CD8-positive, alpha-beta memory T cell (primary cell): ENCODE measurements around the gene CHRNA4. TPM values are rescaled to one million over a fixed set of nuclear protein-coding genes. Genes with fewer than 3 reads are reported as not detected.

Source experiments
- CTCF ChIA-PET: fragments of 350-600 bp; sonication (Branson Sonifier 250); formaldehyde crosslinking; loops from one replicate; lab custom pipeline; 2021; ENCODE audit warnings: antibody characterized with exemption; lab: Charles Lee
- POLR2A ChIA-PET: fragments of 350-600 bp; sonication (Branson Sonifier 250); formaldehyde crosslinking; loops from one replicate; lab custom pipeline; 2021; ENCODE audit warnings: antibody characterized with exemption; lab: Charles Lee
- DNase-seq, 5 donors: peaks; one replicate each; pipeline versions ENCODE4 v3.0.0 to v3.0.0-alpha.2; 2020 to 2022; ENCODE audit warnings: mixed read lengths in 1 of 5
- H3K27ac ChIP-seq: one replicate; pipeline ENCODE4 v1.7.0; 2013; ENCODE audit warnings: low read depth, mild to moderate bottlenecking, low read length, moderate library complexity
- H3K27me3 ChIP-seq: 2 replicates; pipeline ENCODE4 v1.7.0; 2013; ENCODE audit warnings: low read length, mild to moderate bottlenecking; ENCODE audit not compliant: insufficient read depth, poor library complexity, severe bottlenecking
- H3K36me3 ChIP-seq: 2 replicates; pipeline ENCODE4 v1.7.0; 2013; ENCODE audit warnings: mild to moderate bottlenecking, low read length, moderate library complexity; ENCODE audit not compliant: insufficient read depth
- H3K4me1 ChIP-seq: 2 replicates; pipeline ENCODE4 v1.7.0; 2013; ENCODE audit warnings: mild to moderate bottlenecking, low read length, moderate library complexity; ENCODE audit not compliant: insufficient read depth
- H3K4me3 ChIP-seq: 2 replicates; pipeline ENCODE4 v1.7.0; 2013; ENCODE audit warnings: mild to moderate bottlenecking, low read length
- H3K9me3 ChIP-seq: 2 replicates; pipeline ENCODE4 v1.7.0; 2013; ENCODE audit warnings: mild to moderate bottlenecking, low read length
- H3K27ac Mint-ChIP-seq, 8 donors: one replicate each; pipeline ENCODE4 v1.8.0; 2020 to 2021; ENCODE audit warnings: mixed read lengths in 8 of 8, mild to moderate bottlenecking in 6 of 8, inconsistent platforms in 3 of 8, moderate library complexity in 3 of 8
- H3K27me3 Mint-ChIP-seq, 2 donors: one replicate each; pipeline ENCODE4 v1.8.0; 2020 to 2021; ENCODE audit warnings: mixed read lengths in 2 of 2, mild to moderate bottlenecking in 1 of 2, moderate library complexity in 1 of 2
- H3K36me3 Mint-ChIP-seq, 3 donors: one replicate each; pipeline ENCODE4 v1.8.0; 2020 to 2021; ENCODE audit warnings: mixed read lengths in 3 of 3, inconsistent platforms in 1 of 3, mild to moderate bottlenecking in 1 of 3
- H3K4me1 Mint-ChIP-seq, 3 donors: one replicate each; pipeline ENCODE4 v1.8.0; 2020 to 2021; ENCODE audit warnings: mixed read lengths in 3 of 3, inconsistent platforms in 1 of 3, mild to moderate bottlenecking in 1 of 3
- H3K4me3 Mint-ChIP-seq, 7 donors: one replicate each; pipeline ENCODE4 v1.8.0; 2020 to 2021; ENCODE audit warnings: mixed read lengths in 7 of 7, mild to moderate bottlenecking in 6 of 7, moderate library complexity in 4 of 7, inconsistent platforms in 2 of 7
- H3K9me3 Mint-ChIP-seq, 5 donors: one replicate each; pipeline ENCODE4 v1.8.0; 2020 to 2022; ENCODE audit warnings: mixed read lengths in 5 of 5, mild to moderate bottlenecking in 3 of 5, moderate library complexity in 2 of 5, inconsistent platforms in 1 of 5
- polyA plus RNA-seq: library from polyadenylated mRNA; unstranded; fragments of 300-500 nt; fragmentation: Illumina TruSeq; gene quantifications from one replicate; pipeline ENCODE4 v1.2.3, GENCODE V29; 2021
- total RNA-seq, 2 experiments: library from RNA; stranded (reverse); gene quantifications; one replicate each; pipeline ENCODE4 v1.2.3, GENCODE V29; 2021

Gene CHRNA4
- total and polyA plus RNA-seq, 3 experiments from 2014 or later = not detected

DNA sequence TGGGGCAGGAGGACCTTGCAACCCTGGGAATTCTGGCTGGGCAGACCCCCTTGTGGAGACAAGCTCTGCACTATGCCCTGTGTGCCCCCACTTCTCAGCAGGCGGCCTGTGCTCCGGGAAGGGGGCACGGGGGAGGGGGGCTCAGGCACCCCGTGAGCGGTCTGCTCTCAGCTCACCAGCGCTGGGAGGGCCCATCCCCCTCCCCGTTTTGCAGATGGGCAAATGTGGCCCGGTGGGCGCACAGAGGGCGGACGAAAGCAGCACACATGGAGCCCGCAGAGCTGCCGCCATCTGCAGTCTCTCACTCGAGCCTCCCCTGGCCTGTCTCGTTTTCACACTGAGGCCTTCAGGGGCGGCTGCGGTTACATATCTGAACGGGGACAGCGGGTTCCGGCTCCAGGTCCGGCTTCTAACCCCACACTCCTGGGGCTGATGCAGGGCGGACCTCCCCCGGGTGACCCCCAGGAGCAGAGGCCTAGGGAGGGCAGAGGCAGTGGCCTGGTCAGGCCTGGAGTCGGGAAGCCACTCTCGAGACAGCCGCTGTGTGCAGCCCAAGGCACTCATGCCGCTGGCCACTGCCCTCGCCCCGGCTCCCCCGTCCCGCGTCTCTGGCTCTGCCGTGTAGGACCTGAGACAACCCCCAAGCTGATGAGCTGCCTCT, 13.9 kb downstream of the CHRNA4 start:
- H3K9me3 ChIP-seq = no peaks in the 10 kb centered on the region
- Mint-ChIP-seq H3K4me1 (no peaks in the 10 kb centered on the region), H3K27me3 (peaks cover 0 to 4% of the 10 kb centered on the region in 2 donors), H3K4me3 (no peak overlapping the region), H3K9me3 (no peaks in the 10 kb centered on the region), H3K36me3 (no peaks in the 10 kb centered on the region), H3K27ac (no peak overlapping the region)
- no peak overlapping the region for H3K27ac ChIP-seq
- POLR2A ChIA-PET = no interaction called here
- CTCF ChIA-PET = no interaction called here
- H3K27me3 ChIP-seq = no peaks in the 10 kb centered on the region
- no peak for DNase-seq
- H3K4me1 ChIP-seq = no peaks in the 10 kb centered on the region
- H3K4me3 ChIP-seq = no peak overlapping the region
- H3K36me3 ChIP-seq = no peaks in the 10 kb centered on the region

DNA sequence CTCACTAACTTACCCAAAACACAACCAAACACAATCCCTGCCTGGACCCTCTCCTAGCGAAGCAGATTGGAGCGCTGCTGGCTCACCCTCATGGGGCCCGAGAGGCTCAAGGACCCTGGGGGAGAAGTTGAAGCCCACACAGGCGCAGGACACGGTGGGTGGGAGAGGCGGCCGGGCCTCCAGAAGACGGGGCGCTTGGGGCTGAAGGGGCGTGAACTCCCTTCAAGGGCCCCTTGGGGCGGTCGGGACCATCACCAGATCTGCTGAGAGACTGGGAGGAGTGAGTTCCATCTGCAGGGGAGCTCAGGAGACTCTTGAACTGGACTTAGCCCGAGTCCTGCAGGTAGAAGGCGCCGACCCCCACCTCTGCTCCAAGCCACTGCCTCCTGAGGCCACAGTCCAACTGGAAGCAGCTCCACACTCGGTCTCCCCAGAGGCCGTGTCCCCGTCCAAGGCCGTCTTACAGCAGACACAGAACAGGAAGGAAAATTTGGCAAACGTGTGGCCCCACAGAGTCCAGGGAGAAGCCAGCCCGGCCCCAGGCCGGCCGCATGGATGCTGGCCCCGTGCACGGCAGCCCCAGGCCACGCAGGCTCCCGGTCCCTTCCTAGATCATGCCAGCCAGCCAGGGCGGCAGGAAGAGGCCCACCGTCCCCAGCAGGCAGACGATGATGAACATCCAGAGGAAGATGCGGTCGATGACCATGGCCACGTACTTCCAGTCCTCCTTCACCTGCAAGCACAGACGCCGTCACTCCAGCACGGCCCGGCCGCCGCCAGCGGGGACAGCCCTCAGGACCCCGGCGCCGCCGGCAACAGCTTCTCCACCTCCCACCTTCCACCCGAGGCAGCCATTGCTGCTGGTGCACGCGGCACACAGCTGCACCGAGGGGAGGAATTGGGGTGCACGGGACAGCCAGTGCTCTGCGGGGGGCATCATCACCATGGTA, 14.7 kb downstream of the CHRNA4 start:
- Mint-ChIP-seq H3K9me3 (no peaks in the 10 kb centered on the region), H3K27me3 (peaks cover 0 to 11% of the 10 kb centered on the region in 2 donors), H3K27ac (no peak overlapping the region), H3K36me3 (no peaks in the 10 kb centered on the region), H3K4me3 (no peak overlapping the region), H3K4me1 (no peaks in the 10 kb centered on the region)
- Histone ChIP-seq H3K4me3 (no peak overlapping the region), H3K36me3 (no peaks in the 10 kb centered on the region), H3K9me3 (no peaks in the 10 kb centered on the region), H3K27me3 (no peaks in the 10 kb centered on the region), H3K27ac (no peak overlapping the region), H3K4me1 (no peaks in the 10 kb centered on the region)
- CTCF ChIA-PET = no interaction called here
- no peak for DNase-seq
- POLR2A ChIA-PET = no interaction called here

DNA sequence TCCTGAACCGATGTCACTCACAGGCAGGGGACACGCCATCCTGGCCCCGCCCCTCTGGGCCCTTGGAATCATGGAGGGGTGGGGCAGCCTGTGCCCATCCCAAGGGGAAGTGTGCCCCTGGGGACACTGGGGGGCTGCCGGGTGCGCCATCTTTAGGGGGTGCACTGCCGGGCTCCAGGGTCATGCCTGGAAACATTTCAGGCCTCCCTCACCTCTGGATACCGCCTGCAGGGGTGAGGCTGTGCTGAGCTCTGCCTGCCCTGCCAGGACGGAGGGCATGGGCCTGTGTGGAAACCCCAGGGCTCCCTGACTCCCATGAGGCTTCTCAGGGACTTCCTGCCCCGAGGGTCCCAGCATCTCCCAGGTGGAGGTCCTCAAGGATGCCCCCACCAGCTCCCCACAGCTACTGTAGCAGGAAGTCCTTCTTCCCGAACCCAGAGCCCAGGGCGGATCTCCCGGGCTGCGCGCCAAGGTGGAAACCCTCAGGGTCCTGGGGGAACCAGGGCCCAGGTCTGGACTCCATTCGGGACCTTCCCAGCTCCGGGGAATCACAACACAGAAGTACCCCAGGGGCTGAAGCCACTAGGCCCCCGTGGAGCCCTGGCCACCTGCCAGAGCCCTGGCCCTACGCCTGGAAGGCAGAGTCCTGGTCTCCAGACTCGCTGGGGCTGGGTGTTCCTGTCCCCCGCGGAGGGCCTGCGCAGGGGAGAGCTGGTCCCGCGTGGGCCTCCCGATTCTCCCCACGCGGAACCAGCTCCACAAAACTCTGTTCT, 15.6 kb downstream of the CHRNA4 start:
- H3K27ac ChIP-seq = no peak overlapping the region
- CTCF ChIA-PET = no interaction called here

DNA sequence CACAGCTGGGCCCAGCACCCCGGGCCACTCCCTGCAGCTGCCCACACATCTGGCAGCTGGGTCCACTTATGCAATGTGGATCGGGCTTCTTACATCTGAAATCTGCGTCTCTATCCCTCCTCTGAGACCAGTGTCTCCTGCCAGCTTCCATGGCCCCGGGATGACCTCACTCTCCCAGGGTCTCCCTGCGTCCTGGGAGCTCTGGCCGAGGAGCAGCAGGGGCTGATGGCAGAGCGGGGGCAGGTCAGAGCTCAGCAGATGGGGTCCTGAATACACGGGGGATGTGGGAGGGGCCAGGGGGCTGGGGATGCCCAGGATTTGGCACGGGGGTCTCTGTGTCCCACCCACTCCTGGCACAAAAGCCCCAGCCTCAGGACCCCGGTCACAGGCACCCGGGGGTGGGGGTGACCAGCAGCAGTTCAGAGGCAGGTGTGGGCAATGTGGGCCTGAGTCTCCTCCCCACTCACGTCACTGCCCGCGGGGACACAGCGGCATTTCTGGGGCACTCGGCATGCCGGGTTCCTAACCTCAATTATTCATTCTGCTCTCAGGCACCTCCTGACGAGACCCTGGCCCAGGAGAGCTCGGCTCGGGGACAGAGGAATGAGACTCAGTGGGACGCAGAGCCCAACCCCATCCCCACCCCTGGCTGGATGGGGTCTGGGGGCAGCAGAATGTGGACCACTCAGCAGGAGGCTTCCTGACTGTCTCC, 16.4 kb downstream of the CHRNA4 start:
- no peaks in the 10 kb centered on the region for H3K9me3 Mint-ChIP-seq
- H3K4me1 Mint-ChIP-seq = no peaks in the 10 kb centered on the region
- ChIA-PET CTCF (no interaction called here), POLR2A (no interaction called here)
- no peak overlapping the region for H3K4me3 ChIP-seq
- H3K4me3 Mint-ChIP-seq = no peak overlapping the region
- H3K27me3 ChIP-seq = no peaks in the 10 kb centered on the region
- no peak overlapping the region for H3K27ac ChIP-seq
- H3K27me3 Mint-ChIP-seq = peaks cover 0 to 19% of the 10 kb centered on the region in 2 donors
- DNase-seq = no peak
- H3K4me1 ChIP-seq = no peaks in the 10 kb centered on the region
- no peaks in the 10 kb centered on the region for H3K9me3 ChIP-seq
- H3K36me3 Mint-ChIP-seq = no peaks in the 10 kb centered on the region
- H3K27ac Mint-ChIP-seq = no peak overlapping the region
- no peaks in the 10 kb centered on the region for H3K36me3 ChIP-seq

More for the DNA sequence above, 15.6 kb downstream of the CHRNA4 start:
- Histone ChIP-seq H3K9me3 (no peaks in the 10 kb centered on the region), H3K4me1 (no peaks in the 10 kb centered on the region), H3K4me3 (no peak overlapping the region), H3K36me3 (no peaks in the 10 kb centered on the region), H3K27me3 (no peaks in the 10 kb centered on the region)
- POLR2A ChIA-PET = no interaction called here
- H3K27ac Mint-ChIP-seq = no peak overlapping the region
- no peak for DNase-seq
- H3K27me3 Mint-ChIP-seq = peaks cover 0 to 19% of the 10 kb centered on the region in 2 donors
- H3K4me1 Mint-ChIP-seq = no peaks in the 10 kb centered on the region
- H3K9me3 Mint-ChIP-seq = no peaks in the 10 kb centered on the region
- no peaks in the 10 kb centered on the region for H3K36me3 Mint-ChIP-seq
- no peak overlapping the region for H3K4me3 Mint-ChIP-seq

DNA sequence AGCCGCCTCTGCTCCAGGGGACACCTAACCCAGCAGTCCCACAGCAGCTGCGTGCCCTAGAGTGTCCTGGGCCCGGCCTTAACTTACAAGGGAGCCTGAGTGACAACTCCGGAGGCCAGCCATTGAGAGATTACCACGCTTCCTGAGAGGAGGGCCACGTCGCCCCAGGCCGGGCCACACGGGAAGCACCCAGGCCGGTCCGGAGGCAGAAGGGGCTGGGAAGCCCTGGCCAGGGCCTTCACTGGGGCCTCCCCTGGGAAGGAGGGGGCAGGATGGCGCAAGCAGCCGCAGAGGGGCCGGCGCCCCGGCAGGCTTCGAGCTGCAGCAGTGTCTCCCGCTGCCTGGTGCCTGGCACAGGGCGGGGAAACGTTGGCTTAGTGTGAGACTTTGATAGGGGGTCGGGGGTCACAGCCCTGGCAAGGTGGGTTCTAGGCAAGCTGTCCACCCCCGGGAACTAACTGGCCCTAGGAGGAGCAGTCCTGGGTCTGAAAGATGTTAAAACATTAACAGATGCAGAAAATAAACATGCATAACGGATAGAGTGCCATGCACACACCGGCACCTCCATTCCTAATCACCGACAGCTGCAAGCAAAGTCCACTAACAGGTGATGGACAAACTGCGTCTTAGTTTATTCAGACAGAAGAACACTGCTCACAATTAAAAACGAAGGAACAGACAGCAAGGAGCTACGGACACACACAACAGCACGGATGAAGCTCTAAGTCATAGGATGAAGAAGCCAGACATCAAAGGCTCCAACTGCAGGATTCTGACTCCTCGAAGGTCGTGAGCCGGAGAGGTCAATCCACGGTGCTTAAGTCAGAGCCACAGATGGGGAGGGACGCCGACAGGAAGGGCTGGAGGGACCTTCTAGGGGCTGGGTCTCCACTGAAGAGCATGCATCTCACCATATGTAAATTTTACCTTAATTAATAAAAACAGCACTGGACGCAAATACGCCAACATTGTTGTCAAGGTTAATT, 17.4 kb downstream of the CHRNA4 start:
- Histone ChIP-seq H3K27ac (no peak overlapping the region), H3K4me1 (no peaks in the 10 kb centered on the region), H3K36me3 (no peaks in the 10 kb centered on the region), H3K9me3 (no peaks in the 10 kb centered on the region), H3K4me3 (no peak overlapping the region), H3K27me3 (no peaks in the 10 kb centered on the region)
- no peak overlapping the region for H3K27ac Mint-ChIP-seq
- ChIA-PET POLR2A (no interaction called here), CTCF (no interaction called here)
- no peak overlapping the region for H3K4me3 Mint-ChIP-seq
- H3K4me1 Mint-ChIP-seq = no peaks in the 10 kb centered on the region
- no peaks in the 10 kb centered on the region for H3K36me3 Mint-ChIP-seq
- H3K27me3 Mint-ChIP-seq = peaks cover 0 to 19% of the 10 kb centered on the region in 2 donors
- DNase-seq = no peak
- no peaks in the 10 kb centered on the region for H3K9me3 Mint-ChIP-seq

DNA sequence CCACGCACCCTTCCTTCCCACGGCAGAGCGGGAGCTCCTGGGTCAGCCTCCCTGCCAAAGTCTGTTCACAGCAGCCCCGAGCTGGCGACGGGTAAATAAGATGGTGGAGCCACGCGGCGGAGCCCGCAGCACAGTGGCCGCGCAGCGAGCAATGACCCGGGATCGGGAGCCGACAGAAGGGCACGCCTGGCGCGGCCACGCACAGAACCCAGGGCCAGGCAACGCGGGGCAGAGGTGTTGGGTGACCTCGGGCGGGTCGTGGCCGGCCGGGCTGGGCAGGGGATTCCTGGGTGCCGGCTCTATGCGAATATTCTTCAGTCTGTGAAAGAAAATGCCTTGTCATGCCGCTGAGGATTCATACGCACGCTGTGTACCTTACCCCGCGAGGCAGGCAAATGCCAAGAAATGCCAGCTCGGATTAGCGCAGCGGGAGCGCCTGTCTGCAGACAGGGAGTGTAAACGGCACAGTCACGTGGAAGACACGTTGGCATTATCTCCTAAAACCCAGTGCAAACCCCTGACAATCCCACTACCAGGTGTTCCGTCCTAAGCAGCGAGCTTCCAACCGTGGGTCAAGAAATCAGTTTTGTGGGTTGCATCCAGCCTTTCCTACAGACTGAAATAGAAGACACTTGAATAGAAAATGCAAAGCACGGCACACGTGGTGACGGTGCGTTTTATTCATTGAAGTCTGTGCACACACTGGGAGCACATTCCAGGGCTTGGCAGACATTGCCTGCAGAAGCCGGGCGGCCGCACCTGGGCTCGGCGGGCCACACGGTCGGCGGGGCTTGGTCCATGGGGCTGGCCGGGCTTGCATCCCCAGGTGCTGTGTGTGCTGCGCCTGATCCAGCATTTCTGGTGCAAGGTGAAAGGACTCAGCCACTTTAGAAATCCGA, 18.3 kb downstream of the CHRNA4 start:
- Mint-ChIP-seq H3K27me3 (peaks cover 0 to 26% of the 10 kb centered on the region in 2 donors), H3K36me3 (no peaks in the 10 kb centered on the region), H3K27ac (no peak overlapping the region), H3K4me3 (no peak overlapping the region), H3K4me1 (no peaks in the 10 kb centered on the region), H3K9me3 (no peaks in the 10 kb centered on the region)
- no peaks in the 10 kb centered on the region for H3K4me1 ChIP-seq
- no peak overlapping the region for H3K4me3 ChIP-seq
- no peaks in the 10 kb centered on the region for H3K36me3 ChIP-seq
- no peaks in the 10 kb centered on the region for H3K9me3 ChIP-seq
- POLR2A ChIA-PET = no interaction called here
- CTCF ChIA-PET = no interaction called here
- no peak overlapping the region for H3K27ac ChIP-seq
- no peak for DNase-seq
- no peaks in the 10 kb centered on the region for H3K27me3 ChIP-seq
